Measurements from ENCODE around the gene AP1G1.

Gene AP1G1

GRCh38 chr16:71778780-71779179, 29.9 kb downstream of the AP1G1 start:
- H3K4me2 ChIP-seq (ENCODE audit: low read length): no peak overlapping the region
- H3K4me1 ChIP-seq (ENCODE audit: control insufficient read depth, insufficient read depth, low read length): peaks cover 9% of the 10 kb centered on the region
- H3K36me3 ChIP-seq (ENCODE audit: insufficient read depth, low read length): peaks cover 15% of the 10 kb centered on the region
- H3K27me3 ChIP-seq (ENCODE audit: control insufficient read depth, insufficient read depth, low read length): no peaks in the 10 kb centered on the region
- no peak overlapping the region for H3K9ac ChIP-seq (ENCODE audit: low read depth, low read length)
- no peaks in the 10 kb centered on the region for H3K9me3 ChIP-seq (replicated peaks; ENCODE audit: low read length)
- H3K4me3 ChIP-seq (ENCODE audit: low read length): no peak overlapping the region

GRCh38 chr16:71777329-71777728, 31.3 kb downstream of the AP1G1 start:
- Histone ChIP-seq H3K4me2 (ENCODE audit: low read length) (no peak overlapping the region), H3K4me1 (ENCODE audit: control insufficient read depth, insufficient read depth, low read length) (peaks cover 9% of the 10 kb centered on the region), H3K9me3 (replicated peaks; ENCODE audit: low read length) (no peaks in the 10 kb centered on the region), H3K4me3 (ENCODE audit: low read length) (no peak overlapping the region), H3K27me3 (ENCODE audit: control insufficient read depth, insufficient read depth, low read length) (no peaks in the 10 kb centered on the region), H3K36me3 (ENCODE audit: insufficient read depth, low read length) (peaks cover 28% of the 10 kb centered on the region), H3K9ac (ENCODE audit: low read depth, low read length) (no peak overlapping the region)

GRCh38 chr16:71775949-71776348, 32.7 kb downstream of the AP1G1 start:
- Histone ChIP-seq H3K27me3 (ENCODE audit: control insufficient read depth, insufficient read depth, low read length) (no peaks in the 10 kb centered on the region), H3K4me3 (ENCODE audit: low read length) (no peak overlapping the region), H3K36me3 (ENCODE audit: insufficient read depth, low read length) (peaks cover 32% of the 10 kb centered on the region), H3K4me1 (ENCODE audit: control insufficient read depth, insufficient read depth, low read length) (no peaks in the 10 kb centered on the region), H3K9ac (ENCODE audit: low read depth, low read length) (no peak overlapping the region), H3K9me3 (replicated peaks; ENCODE audit: low read length) (no peaks in the 10 kb centered on the region), H3K4me2 (ENCODE audit: low read length) (no peak overlapping the region)

- Histone ChIP-seq H3K4me3 (ENCODE audit: low read length) (no peak overlapping the region), H3K4me2 (ENCODE audit: low read length) (no peak overlapping the region), H3K4me1 (ENCODE audit: control insufficient read depth, insufficient read depth, low read length) (no peaks in the 10 kb centered on the region), H3K9ac (ENCODE audit: low read depth, low read length) (no peak overlapping the region), H3K36me3 (ENCODE audit: insufficient read depth, low read length) (peaks cover 44% of the 10 kb centered on the region), H3K9me3 (replicated peaks; ENCODE audit: low read length) (no peaks in the 10 kb centered on the region), H3K27me3 (ENCODE audit: control insufficient read depth, insufficient read depth, low read length) (no peaks in the 10 kb centered on the region)
Measured at GRCh38 chr16:71771571-71771970, 37.1 kb downstream of the AP1G1 start.

GRCh38 chr16:71769222-71769621, 39.4 kb downstream of the AP1G1 start:
- no peak overlapping the region for H3K4me3 ChIP-seq (ENCODE audit: low read length)
- H3K36me3 ChIP-seq (ENCODE audit: insufficient read depth, low read length): peaks cover 50% of the 10 kb centered on the region
- H3K4me2 ChIP-seq (ENCODE audit: low read length): no peak overlapping the region

GRCh38 chr16:71767060-71767900, 41.4 kb downstream of the AP1G1 start:
- no peak overlapping the region for H3K9ac ChIP-seq (ENCODE audit: low read depth, low read length)
- peaks cover 55% of the 10 kb centered on the region for H3K36me3 ChIP-seq (ENCODE audit: insufficient read depth, low read length)
- no peaks in the 10 kb centered on the region for H3K27me3 ChIP-seq (ENCODE audit: control insufficient read depth, insufficient read depth, low read length)

More at GRCh38 chr16:71769222-71769621, 39.4 kb downstream of the AP1G1 start:
- H3K27me3 ChIP-seq (ENCODE audit: control insufficient read depth, insufficient read depth, low read length): no peaks in the 10 kb centered on the region
- H3K4me1 ChIP-seq (ENCODE audit: control insufficient read depth, insufficient read depth, low read length): no peaks in the 10 kb centered on the region
- H3K9me3 ChIP-seq (replicated peaks; ENCODE audit: low read length): no peaks in the 10 kb centered on the region
- no peak overlapping the region for H3K9ac ChIP-seq (ENCODE audit: low read depth, low read length)

GRCh38 chr16:71762186-71762585, 46.4 kb downstream of the AP1G1 start:
- peaks cover 14% of the 10 kb centered on the region for H3K4me1 ChIP-seq (ENCODE audit: control insufficient read depth, insufficient read depth, low read length)
- no peak overlapping the region for H3K9ac ChIP-seq (ENCODE audit: low read depth, low read length)
- H3K36me3 ChIP-seq (ENCODE audit: insufficient read depth, low read length): peaks cover 57% of the 10 kb centered on the region
- H3K9me3 ChIP-seq (replicated peaks; ENCODE audit: low read length): no peaks in the 10 kb centered on the region
- H3K4me3 ChIP-seq (ENCODE audit: low read length): no peak overlapping the region
- H3K27me3 ChIP-seq (ENCODE audit: control insufficient read depth, insufficient read depth, low read length): no peaks in the 10 kb centered on the region
- H3K4me2 ChIP-seq (ENCODE audit: low read length): no peak overlapping the region

More at GRCh38 chr16:71767060-71767900, 41.4 kb downstream of the AP1G1 start:
- no peak overlapping the region for H3K4me2 ChIP-seq (ENCODE audit: low read length)
- no peak overlapping the region for H3K4me3 ChIP-seq (ENCODE audit: low read length)
- H3K4me1 ChIP-seq (ENCODE audit: control insufficient read depth, insufficient read depth, low read length): peaks cover 9% of the 10 kb centered on the region
- no peaks in the 10 kb centered on the region for H3K9me3 ChIP-seq (replicated peaks; ENCODE audit: low read length)

GRCh38 chr16:71761097-71761496, 47.5 kb downstream of the AP1G1 start:
- peaks cover 61% of the 10 kb centered on the region for H3K36me3 ChIP-seq (ENCODE audit: insufficient read depth, low read length)
- no peak overlapping the region for H3K4me3 ChIP-seq (ENCODE audit: low read length)
- H3K27me3 ChIP-seq (ENCODE audit: control insufficient read depth, insufficient read depth, low read length): no peaks in the 10 kb centered on the region
- no peak overlapping the region for H3K4me2 ChIP-seq (ENCODE audit: low read length)
- H3K9ac ChIP-seq (ENCODE audit: low read depth, low read length): no peak overlapping the region
- peaks cover 14% of the 10 kb centered on the region for H3K4me1 ChIP-seq (ENCODE audit: control insufficient read depth, insufficient read depth, low read length)
- no peaks in the 10 kb centered on the region for H3K9me3 ChIP-seq (replicated peaks; ENCODE audit: low read length)

GRCh38 chr16:71758293-71758760, 50.3 kb downstream of the AP1G1 start:
- Histone ChIP-seq H3K9me3 (replicated peaks; ENCODE audit: low read length) (no peaks in the 10 kb centered on the region), H3K4me2 (ENCODE audit: low read length) (no peak overlapping the region), H3K9ac (ENCODE audit: low read depth, low read length) (no peak overlapping the region), H3K4me3 (ENCODE audit: low read length) (no peak overlapping the region), H3K27me3 (ENCODE audit: control insufficient read depth, insufficient read depth, low read length) (no peaks in the 10 kb centered on the region), H3K36me3 (ENCODE audit: insufficient read depth, low read length) (peaks cover 68% of the 10 kb centered on the region), H3K4me1 (ENCODE audit: control insufficient read depth, insufficient read depth, low read length) (peaks cover 14% of the 10 kb centered on the region)

- Histone ChIP-seq H3K27me3 (ENCODE audit: control insufficient read depth, insufficient read depth, low read length) (no peaks in the 10 kb centered on the region), H3K4me3 (ENCODE audit: low read length) (no peak overlapping the region), H3K4me1 (ENCODE audit: control insufficient read depth, insufficient read depth, low read length) (no peaks in the 10 kb centered on the region), H3K36me3 (ENCODE audit: insufficient read depth, low read length) (peaks cover 65% of the 10 kb centered on the region), H3K9ac (ENCODE audit: low read depth, low read length) (no peak overlapping the region), H3K9me3 (replicated peaks; ENCODE audit: low read length) (no peaks in the 10 kb centered on the region), H3K4me2 (ENCODE audit: low read length) (no peak overlapping the region)
Measured at GRCh38 chr16:71754652-71755051, 54.0 kb downstream of the AP1G1 start.

GRCh38 chr16:71754108-71754507, 54.5 kb downstream of the AP1G1 start:
- H3K4me2 ChIP-seq (ENCODE audit: low read length): no peak overlapping the region
- H3K27me3 ChIP-seq (ENCODE audit: control insufficient read depth, insufficient read depth, low read length): no peaks in the 10 kb centered on the region
- H3K9ac ChIP-seq (ENCODE audit: low read depth, low read length): no peak overlapping the region
- no peaks in the 10 kb centered on the region for H3K4me1 ChIP-seq (ENCODE audit: control insufficient read depth, insufficient read depth, low read length)
- no peaks in the 10 kb centered on the region for H3K9me3 ChIP-seq (replicated peaks; ENCODE audit: low read length)
- H3K36me3 ChIP-seq (ENCODE audit: insufficient read depth, low read length): peaks cover 70% of the 10 kb centered on the region
- no peak overlapping the region for H3K4me3 ChIP-seq (ENCODE audit: low read length)

- Histone ChIP-seq H3K4me1 (ENCODE audit: control insufficient read depth, insufficient read depth, low read length) (no peaks in the 10 kb centered on the region), H3K4me3 (ENCODE audit: low read length) (no peak overlapping the region), H3K27me3 (ENCODE audit: control insufficient read depth, insufficient read depth, low read length) (no peaks in the 10 kb centered on the region), H3K9me3 (replicated peaks; ENCODE audit: low read length) (no peaks in the 10 kb centered on the region), H3K4me2 (ENCODE audit: low read length) (no peak overlapping the region), H3K36me3 (ENCODE audit: insufficient read depth, low read length) (peaks cover 54% of the 10 kb centered on the region), H3K9ac (ENCODE audit: low read depth, low read length) (no peak overlapping the region)
Measured at GRCh38 chr16:71748226-71748625, 60.4 kb downstream of the AP1G1 start.

All from skeletal muscle satellite cell (primary cell).